ENCODE measurements around the gene TXNRD2. TPM values are rescaled to one million over a fixed set of nuclear protein-coding genes. Genes with fewer than 3 reads are reported as not detected.

The TXNRD2 gene
- total RNA-seq, 2 donors from 2014 or later = 22.3 to 29.5 TPM

DNA sequence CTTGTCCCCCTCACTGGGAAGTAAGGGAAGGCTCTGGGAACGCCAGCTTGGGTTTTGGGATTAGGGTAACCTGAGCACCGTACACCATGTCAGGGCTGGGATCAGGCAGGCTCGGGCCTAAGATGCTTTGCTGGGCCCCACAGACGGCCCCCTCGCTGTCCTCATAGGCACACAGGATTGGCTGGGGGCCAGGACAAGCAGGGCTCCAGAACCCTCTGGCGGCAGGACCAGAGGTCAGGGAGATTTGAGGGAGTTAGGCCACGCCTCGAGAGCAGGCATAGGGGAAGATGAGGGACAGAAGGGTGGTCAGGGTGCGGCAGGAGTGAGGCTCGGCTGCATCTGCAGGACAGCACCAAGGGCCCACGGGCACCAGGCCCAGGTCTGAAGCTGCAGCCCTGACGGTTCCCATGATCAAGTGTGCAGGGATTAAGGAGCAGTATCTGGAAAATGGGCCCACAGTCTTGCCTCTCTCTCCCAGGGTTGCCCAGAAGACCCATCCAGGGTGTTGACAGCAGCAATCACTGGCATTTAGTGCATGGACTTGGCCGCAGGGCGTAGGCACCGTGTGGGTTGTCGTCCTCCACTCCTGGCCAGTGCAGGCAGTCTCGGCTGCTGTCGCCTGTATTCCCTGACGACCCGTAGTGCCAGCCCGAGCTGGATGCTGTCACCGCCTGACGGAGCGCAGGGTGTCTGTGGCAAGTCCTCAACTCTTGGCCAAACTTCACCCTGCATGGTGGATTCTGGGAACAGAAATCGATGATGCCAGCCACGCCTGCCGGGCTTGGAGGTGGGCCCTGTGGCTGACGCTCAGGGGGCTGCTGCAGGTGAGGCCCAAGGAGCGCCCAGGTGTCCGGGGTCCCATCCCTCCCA lies 71.2 kb downstream of the TXNRD2 start:
- peaks cover 9% of the 10 kb centered on the region for H3K4me1 ChIP-seq
- H3K36me3 ChIP-seq = no peaks in the 10 kb centered on the region
- H3K9ac ChIP-seq (ENCODE audit: low read depth in 2 of 2, low read length in 2 of 2) = no peak overlapping the region
- H3K4me3 ChIP-seq = no peak overlapping the region
- peak; percentile 16 for DNase-seq
- no peaks in the 10 kb centered on the region for H3K9me3 ChIP-seq
- no peaks in the 10 kb centered on the region for H3K27me3 ChIP-seq
- H3K27ac ChIP-seq = no peak overlapping the region
- TF ChIP-seq, protein P1, sequence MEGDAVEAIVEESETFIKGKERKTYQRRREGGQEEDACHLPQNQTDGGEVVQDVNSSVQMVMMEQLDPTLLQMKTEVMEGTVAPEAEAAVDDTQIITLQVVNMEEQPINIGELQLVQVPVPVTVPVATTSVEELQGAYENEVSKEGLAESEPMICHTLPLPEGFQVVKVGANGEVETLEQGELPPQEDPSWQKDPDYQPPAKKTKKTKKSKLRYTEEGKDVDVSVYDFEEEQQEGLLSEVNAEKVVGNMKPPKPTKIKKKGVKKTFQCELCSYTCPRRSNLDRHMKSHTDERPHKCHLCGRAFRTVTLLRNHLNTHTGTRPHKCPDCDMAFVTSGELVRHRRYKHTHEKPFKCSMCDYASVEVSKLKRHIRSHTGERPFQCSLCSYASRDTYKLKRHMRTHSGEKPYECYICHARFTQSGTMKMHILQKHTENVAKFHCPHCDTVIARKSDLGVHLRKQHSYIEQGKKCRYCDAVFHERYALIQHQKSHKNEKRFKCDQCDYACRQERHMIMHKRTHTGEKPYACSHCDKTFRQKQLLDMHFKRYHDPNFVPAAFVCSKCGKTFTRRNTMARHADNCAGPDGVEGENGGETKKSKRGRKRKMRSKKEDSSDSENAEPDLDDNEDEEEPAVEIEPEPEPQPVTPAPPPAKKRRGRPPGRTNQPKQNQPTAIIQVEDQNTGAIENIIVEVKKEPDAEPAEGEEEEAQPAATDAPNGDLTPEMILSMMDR (IDR thresholded peaks at IDR 0.05) = no peak
- intact Hi-C loops (cut with DNase I) = no loop called here

- Histone ChIP-seq H3K36me3 (no peaks in the 10 kb centered on the region), H3K9ac (ENCODE audit: low read depth in 2 of 2, low read length in 2 of 2) (no peak overlapping the region), H3K4me3 (no peak overlapping the region), H3K9me3 (no peaks in the 10 kb centered on the region), H3K27me3 (no peaks in the 10 kb centered on the region), H3K4me1 (peaks cover 9% of the 10 kb centered on the region), H3K27ac (no peak overlapping the region)
- peak; percentile 17 for DNase-seq
- intact Hi-C loops (cut with DNase I) = loop anchor here (10.0 kb wide), 1 partner anchor 65 kb away; no protein-coding TSS in a partner anchor
- TF ChIP-seq, protein P1 (IDR thresholded peaks at IDR 0.05) = no peak
These were observed 72.0 kb downstream of the TXNRD2 start for GRCh38 chr22:19869497-19870152.

DNA sequence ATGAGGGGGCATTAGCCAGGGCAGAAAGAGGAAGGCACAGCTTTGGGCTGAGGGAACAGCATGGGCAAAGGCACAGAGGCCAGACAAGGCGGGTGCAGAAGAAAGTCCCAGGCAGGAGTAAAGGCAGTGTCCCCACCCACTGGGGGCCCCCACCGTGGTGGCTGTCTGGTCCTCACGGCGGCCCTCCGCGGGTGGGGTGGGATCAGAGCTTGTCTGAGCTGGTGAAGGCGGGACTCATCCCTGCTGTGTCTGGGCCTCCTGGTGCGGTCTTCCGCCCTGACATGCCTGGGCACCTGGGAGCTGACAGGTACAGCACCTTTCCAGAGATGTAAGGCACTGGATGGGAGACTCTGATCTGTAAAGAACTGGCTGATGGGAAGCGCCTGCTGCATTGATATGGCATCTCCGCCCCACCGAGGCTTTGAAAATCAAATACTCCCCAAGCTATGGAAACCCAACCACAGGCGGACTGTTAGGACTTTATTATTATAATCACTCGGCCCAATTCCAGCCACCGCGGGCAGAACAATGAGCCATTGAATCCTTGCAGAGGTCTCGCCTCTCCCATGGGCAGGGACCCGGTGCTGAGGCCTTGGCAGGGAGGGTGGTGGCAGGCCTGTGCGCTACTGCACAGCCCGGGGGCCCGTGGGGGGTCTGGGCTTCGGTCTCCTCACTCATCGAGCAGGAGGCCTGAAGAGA lies 72.7 kb downstream of the TXNRD2 start:
- intact Hi-C loops (cut with DNase I) = loop anchor here (10.0 kb wide), 1 partner anchor 66 kb away; no protein-coding TSS in a partner anchor
- TF ChIP-seq, protein P1 (IDR thresholded peaks at IDR 0.05) = no peak
- Histone ChIP-seq H3K27ac (no peak overlapping the region), H3K4me3 (no peak overlapping the region), H3K27me3 (no peaks in the 10 kb centered on the region), H3K4me1 (peaks cover 7% of the 10 kb centered on the region), H3K36me3 (no peaks in the 10 kb centered on the region), H3K9ac (ENCODE audit: low read depth in 2 of 2, low read length in 2 of 2) (peak overlapping the region in 1 of 2 donors; percentile 26), H3K9me3 (no peaks in the 10 kb centered on the region)
- DNase-seq = peak; percentile 67

DNA sequence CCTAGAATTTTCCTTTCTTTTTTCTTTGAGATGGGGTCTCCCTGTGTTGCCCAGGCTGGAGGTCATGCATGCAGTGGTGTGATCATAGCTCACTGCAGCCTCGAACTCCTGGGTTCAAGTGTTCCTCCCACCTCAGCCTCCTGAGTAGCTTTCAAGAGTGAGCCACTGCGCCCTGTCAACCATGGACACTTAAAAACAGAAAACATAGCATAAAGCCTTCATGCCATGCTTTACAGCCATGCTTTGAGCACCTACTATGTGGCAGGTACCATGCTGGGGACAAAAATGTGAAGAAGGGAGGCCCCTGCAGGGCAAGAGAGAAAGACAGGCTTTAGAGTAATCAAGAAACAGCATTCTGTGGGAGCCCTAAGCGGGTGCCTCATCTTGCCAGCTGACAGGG lies 73.3 kb downstream of the TXNRD2 start:
- H3K4me3 ChIP-seq = no peak overlapping the region
- H3K9ac ChIP-seq (ENCODE audit: low read depth in 2 of 2, low read length in 2 of 2) = peak overlapping the region in 1 of 2 donors; percentile 26
- intact Hi-C loops (cut with DNase I) = loop anchor here (10.0 kb wide), 1 partner anchor 66 kb away; no protein-coding TSS in a partner anchor
- no peaks in the 10 kb centered on the region for H3K9me3 ChIP-seq
- no peak overlapping the region for H3K27ac ChIP-seq
- no peaks in the 10 kb centered on the region for H3K27me3 ChIP-seq
- H3K4me1 ChIP-seq = peaks cover 4% of the 10 kb centered on the region
- TF ChIP-seq, protein P1 (IDR thresholded peaks at IDR 0.05) = no peak
- no peaks in the 10 kb centered on the region for H3K36me3 ChIP-seq
- peak; percentile 16 for DNase-seq

DNA sequence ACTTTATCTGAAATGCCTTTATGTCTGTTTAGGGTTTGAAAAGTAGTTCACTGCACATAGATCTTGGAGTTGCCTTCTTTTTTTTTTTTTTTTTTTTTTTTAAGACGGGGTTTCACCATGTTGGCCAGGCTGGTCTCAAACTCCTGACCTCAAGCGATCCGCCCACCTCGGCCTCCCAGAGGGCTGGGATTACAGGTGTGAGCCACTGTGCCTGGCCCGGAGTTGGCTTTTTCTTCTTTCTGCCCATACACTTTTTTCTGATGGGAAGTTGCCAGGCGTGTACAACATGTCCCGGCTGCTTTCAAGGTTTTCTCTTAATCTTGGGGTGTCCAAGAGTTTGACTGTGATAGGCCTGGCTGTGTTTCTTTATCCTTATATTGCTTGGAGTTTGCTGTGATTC lies 74.0 kb downstream of the TXNRD2 start:
- DNase-seq = no peak
- intact Hi-C loops (cut with DNase I) = loop anchor here (10.0 kb wide), 1 partner anchor 67 kb away; no protein-coding TSS in a partner anchor
- TF ChIP-seq, protein P1 (IDR thresholded peaks at IDR 0.05) = no peak

More for the DNA sequence above, 74.0 kb downstream of the TXNRD2 start:
- H3K4me1 ChIP-seq = no peaks in the 10 kb centered on the region
- no peak overlapping the region for H3K9ac ChIP-seq (ENCODE audit: low read depth in 2 of 2, low read length in 2 of 2)
- no peaks in the 10 kb centered on the region for H3K9me3 ChIP-seq
- H3K4me3 ChIP-seq = no peak overlapping the region
- H3K36me3 ChIP-seq = no peaks in the 10 kb centered on the region
- H3K27ac ChIP-seq = no peak overlapping the region
- H3K27me3 ChIP-seq = no peaks in the 10 kb centered on the region
